ENCODE measurements around the gene NCBP3.

Gene NCBP3

DNA sequence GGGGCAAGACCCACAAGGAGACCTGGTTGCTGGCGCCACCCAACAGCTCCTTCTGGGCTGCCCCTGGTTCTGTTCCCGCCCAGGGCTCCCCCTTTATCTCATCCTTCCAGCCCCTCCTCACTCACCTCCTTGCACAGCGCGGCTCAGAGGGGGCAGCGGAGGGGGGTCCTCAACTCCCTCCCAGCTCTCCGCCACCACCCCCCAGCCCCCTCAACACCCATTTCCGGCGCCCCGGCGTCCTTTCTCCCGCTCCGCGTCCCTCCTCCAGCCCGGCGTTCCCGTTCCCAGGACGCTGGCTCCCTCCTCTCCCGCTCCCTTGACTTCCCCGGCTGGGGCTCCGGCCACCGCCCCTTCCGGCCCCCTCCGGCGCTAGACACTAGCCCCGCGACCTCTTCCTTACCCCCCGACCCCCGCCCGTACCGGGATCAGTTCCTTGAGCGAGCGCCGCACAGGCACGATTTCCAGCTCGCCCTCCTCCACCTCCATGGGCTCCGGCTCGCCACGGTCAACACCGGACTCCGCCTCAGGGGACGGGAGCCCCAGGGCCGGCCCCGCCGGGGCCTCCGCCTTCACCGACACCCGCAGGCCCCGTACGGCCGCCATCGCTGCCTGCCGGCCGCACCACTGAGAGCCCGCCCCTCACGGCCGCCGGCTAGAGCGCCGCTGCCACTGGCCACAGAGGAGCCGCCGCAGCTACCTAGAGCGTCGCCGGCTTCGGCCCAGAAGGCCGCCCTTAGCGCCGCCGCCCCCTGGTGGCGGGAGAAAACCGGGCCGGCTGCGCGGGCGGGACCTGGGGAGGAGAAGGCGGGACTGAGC is at the start of gene NCBP3:
NCBP3 (minus strand) TSS at position 626 of the 816 bp plus-strand sequence; CDS start at position 603, 23 bp downstream.
- Histone ChIP-seq H3K4me3 (ENCODE audit: low read length) (peak within 1 kb of the TSS; percentile 99), H3K27ac (ENCODE audit: low read length) (peak within 1 kb of the TSS; percentile 37; the same call in 1 of the 2 replicates), H3K36me3 (replicated peaks; ENCODE audit: insufficient read depth, low read length) (no peaks in the 10 kb centered on the region), H3K4me1 (ENCODE audit: low read length) (peaks cover 7% of the 10 kb centered on the region), H4K20me1 (ENCODE audit: insufficient read depth, low read length) (no peaks in the 10 kb centered on the region), H2AFZ (ENCODE audit: low read length) (peak within 1 kb of the TSS; percentile 100), H3K9ac (ENCODE audit: low read length) (peak within 1 kb of the TSS; percentile 98), H3K9me2 (replicated peaks; ENCODE audit: insufficient read depth, low read length) (no peaks in the 10 kb centered on the region), H3K4me2 (ENCODE audit: low read depth, low read length) (peak within 1 kb of the TSS; percentile 90), H3K79me2 (ENCODE audit: low read length) (peaks cover 49% of the 10 kb centered on the region), H3F3A (ENCODE audit: insufficient read depth, low read length) (no peaks in the 10 kb centered on the region), H3K27me3 (replicated peaks; ENCODE audit: insufficient read depth, low read length) (peaks cover 5% of the 10 kb centered on the region; the same call in 1 of the 2 replicates), H3K9me3 (replicated peaks; ENCODE audit: insufficient read depth, low read length) (no peaks in the 10 kb centered on the region)
- peak; percentile 94 for DNase-seq
- no peak for TF ChIP-seq EZH2phosphoT487 (IDR thresholded peaks at IDR 0.05; ENCODE audit: low read length)
- TF ChIP-seq, protein P1, sequence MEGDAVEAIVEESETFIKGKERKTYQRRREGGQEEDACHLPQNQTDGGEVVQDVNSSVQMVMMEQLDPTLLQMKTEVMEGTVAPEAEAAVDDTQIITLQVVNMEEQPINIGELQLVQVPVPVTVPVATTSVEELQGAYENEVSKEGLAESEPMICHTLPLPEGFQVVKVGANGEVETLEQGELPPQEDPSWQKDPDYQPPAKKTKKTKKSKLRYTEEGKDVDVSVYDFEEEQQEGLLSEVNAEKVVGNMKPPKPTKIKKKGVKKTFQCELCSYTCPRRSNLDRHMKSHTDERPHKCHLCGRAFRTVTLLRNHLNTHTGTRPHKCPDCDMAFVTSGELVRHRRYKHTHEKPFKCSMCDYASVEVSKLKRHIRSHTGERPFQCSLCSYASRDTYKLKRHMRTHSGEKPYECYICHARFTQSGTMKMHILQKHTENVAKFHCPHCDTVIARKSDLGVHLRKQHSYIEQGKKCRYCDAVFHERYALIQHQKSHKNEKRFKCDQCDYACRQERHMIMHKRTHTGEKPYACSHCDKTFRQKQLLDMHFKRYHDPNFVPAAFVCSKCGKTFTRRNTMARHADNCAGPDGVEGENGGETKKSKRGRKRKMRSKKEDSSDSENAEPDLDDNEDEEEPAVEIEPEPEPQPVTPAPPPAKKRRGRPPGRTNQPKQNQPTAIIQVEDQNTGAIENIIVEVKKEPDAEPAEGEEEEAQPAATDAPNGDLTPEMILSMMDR (IDR thresholded peaks at IDR 0.05; ENCODE audit: low read length) = peak; percentile 88

GRCh38 chr17:3895354-3895753 is 49.3 kb upstream of the NCBP3 start:
- Histone ChIP-seq H3K9me2 (replicated peaks; ENCODE audit: insufficient read depth, low read length) (no peaks in the 10 kb centered on the region), H2AFZ (ENCODE audit: low read length) (no peak overlapping the region), H3K9me3 (replicated peaks; ENCODE audit: insufficient read depth, low read length) (no peaks in the 10 kb centered on the region), H3F3A (ENCODE audit: insufficient read depth, low read length) (no peaks in the 10 kb centered on the region), H3K27me3 (replicated peaks; ENCODE audit: insufficient read depth, low read length) (no peaks in the 10 kb centered on the region; the same call in 1 of the 2 replicates), H3K4me2 (ENCODE audit: low read depth, low read length) (no peak overlapping the region), H3K36me3 (replicated peaks; ENCODE audit: insufficient read depth, low read length) (no peaks in the 10 kb centered on the region), H3K4me1 (ENCODE audit: low read length) (peaks cover 7% of the 10 kb centered on the region), H3K9ac (ENCODE audit: low read length) (no peak overlapping the region), H3K27ac (ENCODE audit: low read length) (no peak overlapping the region), H3K4me3 (ENCODE audit: low read length) (no peak overlapping the region), H3K79me2 (ENCODE audit: low read length) (no peaks in the 10 kb centered on the region), H4K20me1 (ENCODE audit: insufficient read depth, low read length) (no peaks in the 10 kb centered on the region)
- DNase-seq = no peak
- TF ChIP-seq EZH2 (optimal IDR thresholded peaks at IDR 0.05; ENCODE audit: low read depth, low read length) = no peak
- TF ChIP-seq, protein P1 (IDR thresholded peaks at IDR 0.05; ENCODE audit: low read length) = no peak
- no peak for TF ChIP-seq EZH2phosphoT487 (IDR thresholded peaks at IDR 0.05; ENCODE audit: low read length)

DNA sequence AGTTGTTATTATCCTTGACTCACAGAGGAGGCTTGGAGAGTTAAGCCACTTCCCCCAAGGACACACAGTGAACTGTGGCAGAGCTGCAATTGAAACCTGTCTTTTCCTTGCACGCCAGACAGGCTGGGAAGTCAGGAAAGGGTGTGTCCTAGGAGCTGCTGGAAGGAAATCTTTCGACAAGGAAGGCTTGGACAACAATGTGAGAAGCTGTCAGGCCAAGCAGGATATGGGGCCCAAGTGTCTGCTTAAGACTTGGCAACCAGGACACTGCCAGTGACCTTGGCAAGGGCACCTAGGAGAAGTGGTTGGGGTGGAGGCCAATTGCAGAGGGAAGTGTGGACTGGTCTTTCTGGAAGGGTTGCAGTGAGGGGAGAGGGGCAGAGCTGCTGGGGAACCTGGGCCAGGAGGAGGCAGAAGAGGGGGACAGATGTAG is 48.9 kb upstream of the NCBP3 start:
- no peaks in the 10 kb centered on the region for H4K20me1 ChIP-seq (ENCODE audit: insufficient read depth, low read length)
- H3K4me2 ChIP-seq (ENCODE audit: low read depth, low read length) = no peak overlapping the region
- H3K4me1 ChIP-seq (ENCODE audit: low read length) = peaks cover 7% of the 10 kb centered on the region
- TF ChIP-seq, protein P1 (IDR thresholded peaks at IDR 0.05; ENCODE audit: low read length) = no peak
- TF ChIP-seq EZH2phosphoT487 (IDR thresholded peaks at IDR 0.05; ENCODE audit: low read length) = no peak
- no peak for TF ChIP-seq EZH2 (optimal IDR thresholded peaks at IDR 0.05; ENCODE audit: low read depth, low read length)
- no peaks in the 10 kb centered on the region for H3K36me3 ChIP-seq (replicated peaks; ENCODE audit: insufficient read depth, low read length)
- no peak overlapping the region for H3K27ac ChIP-seq (ENCODE audit: low read length)
- H3K9ac ChIP-seq (ENCODE audit: low read length) = no peak overlapping the region
- H3K9me2 ChIP-seq (replicated peaks; ENCODE audit: insufficient read depth, low read length) = no peaks in the 10 kb centered on the region
- H3F3A ChIP-seq (ENCODE audit: insufficient read depth, low read length) = no peaks in the 10 kb centered on the region
- H2AFZ ChIP-seq (ENCODE audit: low read length) = no peak overlapping the region
- DNase-seq = no peak
- H3K79me2 ChIP-seq (ENCODE audit: low read length) = no peaks in the 10 kb centered on the region
- no peaks in the 10 kb centered on the region; the same call in 1 of the 2 replicates for H3K27me3 ChIP-seq (replicated peaks; ENCODE audit: insufficient read depth, low read length)
- H3K9me3 ChIP-seq (replicated peaks; ENCODE audit: insufficient read depth, low read length) = no peaks in the 10 kb centered on the region
- no peak overlapping the region for H3K4me3 ChIP-seq (ENCODE audit: low read length)

All from MM.1S (cell line).